Adrenal gland (tissue), 5 donors: Measurements from ENCODE around the gene NUP210.

Experiments
- POLR2A ChIP-seq, 2 donors: fragments of 450-650 bp; IDR thresholded peaks; one replicate each; pipeline ENCODE4 v1.6.1; 2017; ENCODE audit warnings: antibody characterized with exemption in 2 of 2, mild to moderate bottlenecking in 2 of 2, moderate library complexity in 1 of 2
- TF ChIP-seq, protein P1 (sequence below), 6 experiments: fragments of 450-650 bp in 4 of 6; fragments of 200-600 bp in 2 of 6; sonication (generic) in 1 of 6; IDR thresholded peaks; 1 replicate in 5 of 6; 2 replicates in 1 of 6; pipeline versions ENCODE4 v1.5.1 to v1.8.0; 2016 to 2021; ENCODE audit warnings: antibody characterized with exemption in 6 of 6, mild to moderate bottlenecking in 2 of 6, moderate library complexity in 1 of 6
- donor health status: DM: no; HTN: no; CAD: no.

DNA sequence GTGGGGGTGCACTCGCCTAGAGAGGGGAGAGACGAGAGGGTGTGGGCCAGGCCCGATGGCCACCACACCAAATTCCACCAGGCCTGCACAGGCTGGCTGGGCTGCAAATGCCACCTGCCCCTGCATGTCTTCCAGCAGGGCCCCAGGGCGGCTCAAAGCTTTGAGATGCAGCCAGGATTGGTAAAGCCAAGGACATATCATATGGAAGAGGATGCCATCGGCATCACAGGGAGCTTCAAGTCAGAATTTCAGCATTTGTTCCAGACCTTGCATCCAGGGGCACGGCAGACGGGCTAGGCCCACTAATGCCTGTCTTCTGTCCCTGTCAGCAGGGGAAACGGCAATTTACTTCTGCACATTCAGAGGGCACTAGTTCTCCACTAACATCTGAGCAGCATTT lies 97.8 kb downstream of the NUP210 start:
- TF ChIP-seq, protein P1, sequence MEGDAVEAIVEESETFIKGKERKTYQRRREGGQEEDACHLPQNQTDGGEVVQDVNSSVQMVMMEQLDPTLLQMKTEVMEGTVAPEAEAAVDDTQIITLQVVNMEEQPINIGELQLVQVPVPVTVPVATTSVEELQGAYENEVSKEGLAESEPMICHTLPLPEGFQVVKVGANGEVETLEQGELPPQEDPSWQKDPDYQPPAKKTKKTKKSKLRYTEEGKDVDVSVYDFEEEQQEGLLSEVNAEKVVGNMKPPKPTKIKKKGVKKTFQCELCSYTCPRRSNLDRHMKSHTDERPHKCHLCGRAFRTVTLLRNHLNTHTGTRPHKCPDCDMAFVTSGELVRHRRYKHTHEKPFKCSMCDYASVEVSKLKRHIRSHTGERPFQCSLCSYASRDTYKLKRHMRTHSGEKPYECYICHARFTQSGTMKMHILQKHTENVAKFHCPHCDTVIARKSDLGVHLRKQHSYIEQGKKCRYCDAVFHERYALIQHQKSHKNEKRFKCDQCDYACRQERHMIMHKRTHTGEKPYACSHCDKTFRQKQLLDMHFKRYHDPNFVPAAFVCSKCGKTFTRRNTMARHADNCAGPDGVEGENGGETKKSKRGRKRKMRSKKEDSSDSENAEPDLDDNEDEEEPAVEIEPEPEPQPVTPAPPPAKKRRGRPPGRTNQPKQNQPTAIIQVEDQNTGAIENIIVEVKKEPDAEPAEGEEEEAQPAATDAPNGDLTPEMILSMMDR (IDR thresholded peaks at IDR 0.05) = no peak
- TF ChIP-seq POLR2A (IDR thresholded peaks at IDR 0.05) = no peak
